OCI-LY3 (cell line): ENCODE measurements around the gene RGS6.
A peak's percentile ranks its signal among the peaks of the same experiment; 100 is the strongest.

Experiments
- H2AFZ ChIP-seq: fragments of 200-600, 300-600 bp; shearing (Covaris generic); 2 replicates; pipeline ENCODE4 v1.6.0; 2014; ENCODE audit warnings: antibody characterized with exemption, low read depth, low read length
- H3K27ac ChIP-seq: fragments of 200-600, 300-600 bp; sonication (generic); 2 replicates; pipeline ENCODE4 v1.5.1; 2014; ENCODE audit warnings: mild to moderate bottlenecking, low read length, moderate library complexity, mixed read lengths
- H3K27me3 ChIP-seq: fragments of 200-600, 300-600 bp; sonication (generic); 2 replicates; pipeline ENCODE4 v1.6.1; 2014; ENCODE audit warnings: low read depth, low read length, mixed read lengths
- H3K36me3 ChIP-seq: fragments of 200-600, 300-600 bp; sonication (generic); replicated peaks from 2 replicates; pipeline ENCODE3; 2014; ENCODE audit warnings: low read depth, low read length, mixed read lengths
- H3K4me1 ChIP-seq: fragments of 300-600, 200-600 bp; sonication (generic); 2 replicates; pipeline ENCODE4 v1.6.1; 2014; ENCODE audit warnings: low read length, mixed read lengths
- H3K4me2 ChIP-seq: fragments of 200-600, 300-600 bp; sonication (generic); 2 replicates; pipeline ENCODE4 v1.6.1; 2014; ENCODE audit warnings: low read length, mixed read lengths
- H3K4me3 ChIP-seq: fragments of 300-600, 200-600 bp; sonication (generic); 2 replicates; pipeline ENCODE4 v1.5.1; 2014; ENCODE audit warnings: antibody characterized with exemption, mild to moderate bottlenecking, low read length, moderate library complexity
- H3K79me2 ChIP-seq: fragments of 300-600, 200-600 bp; shearing (Covaris generic); 2 replicates; pipeline ENCODE4 v1.6.1; 2014; ENCODE audit warnings: mild to moderate bottlenecking, low read length, mixed read lengths
- H3K9ac ChIP-seq: fragments of 300-600, 200-600 bp; shearing (Covaris generic); 2 replicates; pipeline ENCODE4 v1.6.0; 2014; ENCODE audit warnings: mild to moderate bottlenecking, low read length, moderate library complexity
- H3K9me3 ChIP-seq: fragments of 200-600, 300-600 bp; shearing (Covaris generic); 2 replicates; pipeline ENCODE4 v1.6.1; 2014; ENCODE audit warnings: low read length, mixed read lengths; ENCODE audit not compliant: insufficient read depth
- H4K20me1 ChIP-seq: fragments of 200-600, 300-600 bp; sonication (generic); 2 replicates; pipeline ENCODE4 v1.6.1; 2016; ENCODE audit warnings: low read length, mixed read lengths; ENCODE audit not compliant: insufficient read depth
- CTCF ChIP-seq: fragments of 200-600, 300-600 bp; sonication (generic); IDR thresholded peaks from 2 replicates; pipeline ENCODE4 v1.5.1; 2014; ENCODE audit warnings: antibody characterized with exemption, low read length, low read depth
- EZH2phosphoT487 ChIP-seq: fragments of 200-600 bp; shearing (Covaris generic); IDR thresholded peaks from 2 replicates; pipeline ENCODE4 v1.6.1; 2018; ENCODE audit warnings: antibody characterized with exemption, mixed run types, low read depth

Gene RGS6

DNA sequence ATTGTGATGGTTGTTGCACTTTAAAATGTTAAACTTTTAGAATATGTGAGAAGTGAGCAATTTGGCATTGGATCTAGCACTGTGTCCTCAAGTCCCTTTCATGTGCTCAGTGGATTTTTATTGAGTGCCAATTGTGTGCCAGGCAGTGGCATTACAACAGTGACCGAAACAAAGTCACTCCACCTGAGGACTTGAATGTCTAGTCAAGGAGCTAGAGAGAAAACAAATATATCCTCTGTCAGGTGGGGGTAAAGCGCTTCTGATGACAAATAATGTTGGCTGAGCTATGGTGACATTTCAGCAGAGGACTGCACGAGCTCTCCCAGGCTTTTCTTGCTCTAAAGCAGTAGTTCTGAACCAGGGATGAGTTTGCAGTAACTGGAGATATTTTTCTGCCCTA, 240.4 kb downstream of the RGS6 start:
- Histone ChIP-seq H3K4me2 (no peak overlapping the region), H3K4me1 (no peaks in the 10 kb centered on the region), H3K36me3 (no peaks in the 10 kb centered on the region), H3K27me3 (peaks cover 24% of the 10 kb centered on the region), H2AFZ (no peak overlapping the region), H3K9ac (no peak overlapping the region), H3K79me2 (no peaks in the 10 kb centered on the region), H3K4me3 (no peak overlapping the region), H3K27ac (no peak overlapping the region), H4K20me1 (no peaks in the 10 kb centered on the region), H3K9me3 (no peaks in the 10 kb centered on the region)
- TF ChIP-seq EZH2phosphoT487 (no peak), CTCF (no peak)

DNA sequence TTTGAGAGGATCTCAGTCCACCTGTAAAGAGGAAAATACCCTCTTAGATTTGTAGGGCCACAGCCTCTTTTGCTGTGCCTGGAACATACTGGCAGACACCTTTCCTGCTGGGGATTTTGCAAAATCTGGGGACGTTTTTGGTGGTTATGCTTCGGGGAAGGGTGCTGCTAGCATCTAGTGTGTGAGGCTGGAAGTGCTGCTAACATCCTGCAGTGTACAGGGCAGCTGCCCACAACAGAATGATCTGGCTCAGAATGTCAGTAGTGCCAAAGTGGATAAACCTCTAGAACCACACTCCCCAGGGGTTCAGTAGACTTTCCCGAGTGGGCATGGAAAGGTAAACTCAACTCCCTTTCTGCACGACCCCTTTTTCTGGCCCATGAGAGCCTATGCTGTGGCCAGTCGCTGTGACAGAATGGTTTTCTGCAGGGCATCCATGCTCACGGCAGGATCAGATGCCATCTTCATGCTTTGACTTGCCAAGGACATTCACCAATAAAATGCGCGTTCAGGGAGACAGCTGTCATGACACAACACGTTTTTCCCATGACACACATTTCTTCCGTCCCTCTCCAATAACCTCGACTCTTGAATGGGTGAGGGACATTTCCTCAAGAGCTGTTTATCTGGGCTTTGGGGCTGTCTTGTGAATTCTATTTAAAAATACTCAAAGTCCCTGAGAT, 240.9 kb downstream of the RGS6 start:
- H3K9me3 ChIP-seq: no peaks in the 10 kb centered on the region
- no peak overlapping the region for H2AFZ ChIP-seq
- H3K27me3 ChIP-seq: peaks cover 28% of the 10 kb centered on the region
- no peaks in the 10 kb centered on the region for H3K4me1 ChIP-seq
- no peak overlapping the region for H3K9ac ChIP-seq
- no peak overlapping the region for H3K4me3 ChIP-seq
- H3K4me2 ChIP-seq: no peak overlapping the region
- no peak for TF ChIP-seq CTCF
- TF ChIP-seq EZH2phosphoT487: no peak
- H4K20me1 ChIP-seq: no peaks in the 10 kb centered on the region
- H3K79me2 ChIP-seq: no peaks in the 10 kb centered on the region
- no peak overlapping the region for H3K27ac ChIP-seq
- H3K36me3 ChIP-seq: no peaks in the 10 kb centered on the region

- Histone ChIP-seq H3K4me3 (no peak overlapping the region), H3K27me3 (peaks cover 17% of the 10 kb centered on the region; the same call in 1 of the 2 replicates), H3K4me1 (no peaks in the 10 kb centered on the region), H3K27ac (no peak overlapping the region), H3K9ac (no peak overlapping the region), H3K9me3 (no peaks in the 10 kb centered on the region), H3K79me2 (no peaks in the 10 kb centered on the region), H2AFZ (no peak overlapping the region), H4K20me1 (no peaks in the 10 kb centered on the region), H3K36me3 (no peaks in the 10 kb centered on the region), H3K4me2 (no peak overlapping the region)
- TF ChIP-seq EZH2phosphoT487: no peak
- no peak for TF ChIP-seq CTCF
Measured at GRCh38 chr14:72177251-72177650, 245.0 kb downstream of the RGS6 start.

GRCh38 chr14:72178517-72178916, 246.3 kb downstream of the RGS6 start:
- no peaks in the 10 kb centered on the region for H3K9me3 ChIP-seq
- no peaks in the 10 kb centered on the region for H3K4me1 ChIP-seq
- H3K9ac ChIP-seq: no peak overlapping the region
- no peak overlapping the region for H3K27ac ChIP-seq
- H4K20me1 ChIP-seq: no peaks in the 10 kb centered on the region
- peaks cover 14% of the 10 kb centered on the region for H3K27me3 ChIP-seq
- TF ChIP-seq EZH2phosphoT487: no peak
- peak; percentile 6; the same call in 1 of the 2 replicates for TF ChIP-seq CTCF
- no peaks in the 10 kb centered on the region for H3K79me2 ChIP-seq
- no peak overlapping the region for H2AFZ ChIP-seq
- no peak overlapping the region for H3K4me2 ChIP-seq
- no peaks in the 10 kb centered on the region for H3K36me3 ChIP-seq
- H3K4me3 ChIP-seq: no peak overlapping the region
